Right atrium auricular region (tissue), 2 donors: Measurements from ENCODE around the gene DPF3. TPM values are rescaled to one million over a fixed set of nuclear protein-coding genes. Genes with fewer than 3 reads are reported as not detected.

ENCODE experiments used
- DNase-seq: peaks from one replicate; pipeline ENCODE4 v3.0.0-alpha.2; 2019; ENCODE audit warnings: low spot score
- H3K27ac ChIP-seq, 2 donors: fragments of 200-600 bp; sonication (generic); 1 replicate in 1 of 2; 2 replicates in 1 of 2; pipeline ENCODE4 v1.5.1; 2016 to 2019
- H3K27me3 ChIP-seq, 2 donors: fragments of 200-600 bp; sonication (generic); one replicate each; pipeline versions ENCODE4 v1.5.1 to v1.6.0; 2017 to 2019
- H3K36me3 ChIP-seq: fragments of 200-600 bp; sonication (generic); one replicate; pipeline ENCODE4 v1.5.1; 2016
- H3K4me1 ChIP-seq, 2 donors: fragments of 200-600 bp; sonication (generic); one replicate each; pipeline versions ENCODE4 v1.5.1 to v1.6.0; 2017 to 2019
- H3K4me3 ChIP-seq, 2 donors: fragments of 200-600 bp; sonication (generic); 1 replicate in 1 of 2; 2 replicates in 1 of 2; pipeline ENCODE4 v1.5.1; 2017 to 2019; ENCODE audit warnings: mild to moderate bottlenecking in 1 of 2, moderate library complexity in 1 of 2
- H3K9me3 ChIP-seq, 2 donors: fragments of 200-600 bp; sonication (generic); one replicate each; pipeline ENCODE4 v1.5.1; 2019
- total RNA-seq, 2 donors: library from RNA; depleted of rRNA; stranded (reverse); fragments of >200 nt; gene quantifications; one replicate each; pipeline ENCODE4 v1.1.0, GENCODE V29; 2016
- TF ChIP-seq, protein P1 (sequence below), 2 donors: fragments of 200-600 bp; sonication (generic); IDR thresholded peaks; one replicate each; pipeline ENCODE4 v1.5.1; 2019; ENCODE audit warnings: antibody characterized with exemption in 2 of 2

Gene DPF3
- total RNA-seq, 2 donors from 2014 or later: 14.7 to 26.6 TPM

DNA sequence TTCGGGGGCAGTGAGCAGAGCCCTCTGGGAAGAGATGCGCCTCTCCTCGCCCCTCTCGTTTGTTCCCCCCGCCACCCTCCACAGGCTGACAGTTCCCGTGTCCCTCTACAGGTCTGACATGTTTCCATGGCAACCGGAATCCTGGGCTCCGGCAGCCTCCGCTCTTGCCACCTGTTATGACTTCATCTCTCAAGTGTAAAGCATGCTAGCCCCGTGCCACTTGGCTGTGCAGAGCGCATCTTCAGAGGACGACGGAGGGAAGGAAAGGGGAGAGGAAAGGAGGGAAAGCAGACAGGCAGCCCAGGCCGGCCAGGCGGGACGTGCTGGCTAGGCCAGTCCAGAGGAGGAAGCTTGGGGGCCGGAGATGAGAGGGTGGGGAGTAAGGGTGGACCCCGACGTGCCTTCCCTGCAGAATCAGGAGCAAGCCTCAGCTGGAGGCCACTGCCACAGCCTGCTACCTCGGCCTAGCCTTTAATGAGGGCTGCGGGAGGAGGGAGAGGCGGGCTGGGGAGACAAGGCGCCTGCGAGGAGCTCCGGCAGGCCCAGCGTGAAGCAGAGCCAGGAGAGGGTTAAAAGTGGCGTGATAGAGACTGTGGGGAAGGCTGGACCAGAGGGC lies 214.3 kb downstream of the DPF3 start:
- Histone ChIP-seq H3K4me1 (peaks cover 0 to 8% of the 10 kb centered on the region in 2 donors), H3K9me3 (no peaks in the 10 kb centered on the region), H3K27me3 (no peaks in the 10 kb centered on the region), H3K36me3 (no peaks in the 10 kb centered on the region), H3K4me3 (no peak overlapping the region), H3K27ac (no peak overlapping the region)
- DNase-seq: no peak
- TF ChIP-seq, protein P1, sequence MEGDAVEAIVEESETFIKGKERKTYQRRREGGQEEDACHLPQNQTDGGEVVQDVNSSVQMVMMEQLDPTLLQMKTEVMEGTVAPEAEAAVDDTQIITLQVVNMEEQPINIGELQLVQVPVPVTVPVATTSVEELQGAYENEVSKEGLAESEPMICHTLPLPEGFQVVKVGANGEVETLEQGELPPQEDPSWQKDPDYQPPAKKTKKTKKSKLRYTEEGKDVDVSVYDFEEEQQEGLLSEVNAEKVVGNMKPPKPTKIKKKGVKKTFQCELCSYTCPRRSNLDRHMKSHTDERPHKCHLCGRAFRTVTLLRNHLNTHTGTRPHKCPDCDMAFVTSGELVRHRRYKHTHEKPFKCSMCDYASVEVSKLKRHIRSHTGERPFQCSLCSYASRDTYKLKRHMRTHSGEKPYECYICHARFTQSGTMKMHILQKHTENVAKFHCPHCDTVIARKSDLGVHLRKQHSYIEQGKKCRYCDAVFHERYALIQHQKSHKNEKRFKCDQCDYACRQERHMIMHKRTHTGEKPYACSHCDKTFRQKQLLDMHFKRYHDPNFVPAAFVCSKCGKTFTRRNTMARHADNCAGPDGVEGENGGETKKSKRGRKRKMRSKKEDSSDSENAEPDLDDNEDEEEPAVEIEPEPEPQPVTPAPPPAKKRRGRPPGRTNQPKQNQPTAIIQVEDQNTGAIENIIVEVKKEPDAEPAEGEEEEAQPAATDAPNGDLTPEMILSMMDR (IDR thresholded peaks at IDR 0.05): no peak

DNA sequence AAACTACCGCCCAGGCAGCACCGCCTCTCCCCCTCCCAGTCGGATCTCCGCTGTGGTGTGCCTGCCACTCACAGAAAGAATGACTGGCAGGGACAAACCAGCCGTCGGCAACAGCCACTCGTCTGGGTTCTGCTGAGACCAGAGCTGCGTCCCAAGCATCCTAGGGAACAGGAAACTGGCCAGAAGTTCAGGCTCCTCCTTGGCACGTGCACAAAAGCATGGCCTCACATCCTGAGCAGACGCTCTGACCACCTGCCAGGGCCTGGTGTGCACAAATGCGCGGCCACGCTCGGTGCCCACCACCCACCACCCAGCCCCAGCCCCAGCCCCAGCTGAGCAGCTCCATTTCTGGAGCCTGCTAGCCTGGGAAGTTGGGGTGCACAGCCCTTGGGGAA lies 214.8 kb downstream of the DPF3 start:
- Histone ChIP-seq H3K4me1 (peaks cover 0 to 8% of the 10 kb centered on the region in 2 donors), H3K27me3 (no peaks in the 10 kb centered on the region), H3K27ac (no peak overlapping the region), H3K4me3 (no peak overlapping the region), H3K9me3 (no peaks in the 10 kb centered on the region), H3K36me3 (no peaks in the 10 kb centered on the region)
- TF ChIP-seq, protein P1 (IDR thresholded peaks at IDR 0.05): no peak
- no peak for DNase-seq

DNA sequence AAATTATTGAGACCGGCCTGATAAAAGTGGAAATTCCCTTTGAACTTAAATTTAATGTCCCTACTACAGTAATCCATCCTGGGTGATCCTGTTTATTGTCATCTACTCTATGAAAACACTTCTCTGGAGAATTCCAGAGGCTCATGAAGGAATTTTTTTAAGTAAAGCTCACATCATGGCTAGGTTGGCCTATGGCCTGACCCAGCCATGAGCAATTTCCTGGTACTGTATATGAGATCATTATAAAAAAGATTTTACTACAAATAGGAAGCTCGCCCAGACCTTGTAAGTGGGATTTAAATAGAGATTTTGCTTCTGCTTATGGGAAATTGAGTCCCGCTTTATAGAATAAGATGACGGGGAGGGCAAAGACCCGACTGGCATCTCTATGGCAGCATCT lies 215.5 kb downstream of the DPF3 start:
- DNase-seq: no peak
- peaks cover 0 to 8% of the 10 kb centered on the region in 2 donors for H3K4me1 ChIP-seq
- H3K27ac ChIP-seq: no peak overlapping the region
- H3K4me3 ChIP-seq: no peak overlapping the region
- no peaks in the 10 kb centered on the region for H3K27me3 ChIP-seq
- TF ChIP-seq, protein P1 (IDR thresholded peaks at IDR 0.05): no peak
- H3K36me3 ChIP-seq: no peaks in the 10 kb centered on the region
- no peaks in the 10 kb centered on the region for H3K9me3 ChIP-seq

DNA sequence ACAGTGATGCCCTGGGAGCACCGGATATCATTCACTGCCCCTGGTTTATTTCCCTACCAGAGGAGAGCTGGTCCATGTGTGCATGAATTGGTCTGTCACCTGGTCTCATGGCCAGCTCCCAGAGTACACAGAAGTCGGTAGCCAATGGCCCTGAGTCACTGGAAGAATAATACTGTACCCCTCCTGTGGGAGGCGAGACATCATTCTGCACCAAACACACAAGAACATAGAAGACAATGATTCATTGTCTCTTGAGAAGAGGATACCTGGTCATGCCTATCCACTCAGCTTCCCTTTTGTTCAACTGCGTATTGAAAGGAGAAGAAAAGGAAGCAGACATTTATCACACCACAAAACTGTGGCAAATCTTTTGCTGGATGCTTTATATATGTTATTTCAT lies 216.2 kb downstream of the DPF3 start:
- H3K4me3 ChIP-seq: no peak overlapping the region
- no peaks in the 10 kb centered on the region for H3K27me3 ChIP-seq
- no peak overlapping the region for H3K27ac ChIP-seq
- H3K4me1 ChIP-seq: peaks cover 0 to 8% of the 10 kb centered on the region in 2 donors
- TF ChIP-seq, protein P1 (IDR thresholded peaks at IDR 0.05): no peak
- DNase-seq: no peak
- H3K36me3 ChIP-seq: no peaks in the 10 kb centered on the region
- no peaks in the 10 kb centered on the region for H3K9me3 ChIP-seq

DNA sequence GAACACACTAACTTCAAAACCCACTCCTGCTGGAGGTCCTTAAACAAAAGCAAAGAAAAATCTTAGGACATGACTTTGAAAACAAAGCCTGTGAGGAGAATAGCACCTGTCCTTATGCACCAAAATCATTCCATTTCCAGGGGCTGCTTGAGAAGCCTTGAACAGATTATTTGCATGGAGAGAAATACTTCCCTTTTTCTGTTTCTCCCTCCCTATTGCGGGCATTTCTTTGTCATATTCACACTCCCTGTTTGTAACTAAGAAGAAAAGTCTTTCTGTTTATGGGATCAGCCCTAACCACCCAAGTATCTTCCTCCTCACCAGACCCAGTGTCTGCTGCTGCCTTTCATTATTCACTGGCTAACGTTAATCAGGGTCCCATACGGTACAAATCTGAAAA lies 218.8 kb downstream of the DPF3 start:
- no peak overlapping the region for H3K27ac ChIP-seq
- H3K27me3 ChIP-seq: no peaks in the 10 kb centered on the region
- H3K9me3 ChIP-seq: no peaks in the 10 kb centered on the region
- H3K4me3 ChIP-seq: no peak overlapping the region
- peaks cover 9% of the 10 kb centered on the region for H3K36me3 ChIP-seq
- no peak for DNase-seq
- TF ChIP-seq, protein P1 (IDR thresholded peaks at IDR 0.05): no peak
- peaks cover 0 to 8% of the 10 kb centered on the region in 2 donors for H3K4me1 ChIP-seq

DNA sequence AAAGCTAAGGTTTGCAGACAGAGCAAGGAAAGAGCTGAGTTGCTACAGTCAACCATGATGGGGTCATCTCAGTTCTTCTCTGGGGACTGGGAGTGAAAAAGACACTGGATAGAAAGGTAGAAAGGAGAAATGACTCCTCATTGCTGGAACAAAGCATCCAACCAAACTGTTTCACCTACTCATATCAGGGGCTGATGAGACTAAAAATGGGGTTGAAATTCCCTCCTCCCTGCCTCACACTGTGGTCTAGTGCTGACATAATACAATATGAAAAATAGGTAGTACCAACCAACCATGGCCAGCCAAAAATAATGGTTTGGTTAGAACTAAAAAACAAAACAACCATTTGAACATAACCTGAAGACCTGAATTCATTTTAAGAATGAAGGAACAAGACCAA lies 220.7 kb downstream of the DPF3 start:
- no peak overlapping the region for H3K27ac ChIP-seq
- peaks cover 12% of the 10 kb centered on the region for H3K36me3 ChIP-seq
- no peaks in the 10 kb centered on the region for H3K4me1 ChIP-seq
- no peaks in the 10 kb centered on the region for H3K27me3 ChIP-seq
- no peak overlapping the region for H3K4me3 ChIP-seq
- TF ChIP-seq, protein P1 (IDR thresholded peaks at IDR 0.05): no peak
- no peaks in the 10 kb centered on the region for H3K9me3 ChIP-seq
- no peak for DNase-seq
